Ovary (tissue), 3 donors: ENCODE results near the gene STK33.

ENCODE experiments used
- EP300 ChIP-seq: sonication (generic); formaldehyde crosslinking; IDR thresholded peaks from one replicate; pipeline ENCODE4 v1.6.1; 2017; ENCODE audit warnings: antibody characterized with exemption
- TF ChIP-seq, protein P1 (sequence below), 3 donors: fragments of 450-650 bp in 2 of 3; fragments of 200-600 bp in 1 of 3; IDR thresholded peaks; one replicate each; pipeline versions ENCODE4 v1.5.1 to v1.8.0; 2016 to 2022; ENCODE audit warnings: antibody characterized with exemption in 3 of 3, mild to moderate bottlenecking in 1 of 3
- donor health status: DM: no; HTN: no; CAD: no.

DNA sequence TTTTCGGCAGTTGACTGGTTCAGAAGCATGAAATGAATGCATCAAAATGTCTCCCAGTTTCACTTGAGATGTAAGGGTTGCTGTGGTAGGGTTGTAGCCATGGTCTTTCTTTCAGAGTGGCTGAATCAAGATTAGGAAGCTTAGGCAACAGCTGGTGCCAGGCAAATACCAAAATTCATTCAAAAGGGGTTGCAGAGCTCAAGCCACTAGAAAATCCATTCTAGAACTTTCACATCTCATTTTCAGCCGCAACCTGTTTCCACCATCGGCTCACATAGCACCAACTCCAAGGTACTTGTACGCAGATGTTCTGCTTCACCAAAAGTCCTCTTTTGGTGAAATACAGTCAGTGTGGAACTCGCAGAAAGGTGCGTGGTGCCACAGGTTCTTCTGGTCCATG is 40.5 kb upstream of the STK33 start:
- no peak for TF ChIP-seq EP300
- TF ChIP-seq, protein P1, sequence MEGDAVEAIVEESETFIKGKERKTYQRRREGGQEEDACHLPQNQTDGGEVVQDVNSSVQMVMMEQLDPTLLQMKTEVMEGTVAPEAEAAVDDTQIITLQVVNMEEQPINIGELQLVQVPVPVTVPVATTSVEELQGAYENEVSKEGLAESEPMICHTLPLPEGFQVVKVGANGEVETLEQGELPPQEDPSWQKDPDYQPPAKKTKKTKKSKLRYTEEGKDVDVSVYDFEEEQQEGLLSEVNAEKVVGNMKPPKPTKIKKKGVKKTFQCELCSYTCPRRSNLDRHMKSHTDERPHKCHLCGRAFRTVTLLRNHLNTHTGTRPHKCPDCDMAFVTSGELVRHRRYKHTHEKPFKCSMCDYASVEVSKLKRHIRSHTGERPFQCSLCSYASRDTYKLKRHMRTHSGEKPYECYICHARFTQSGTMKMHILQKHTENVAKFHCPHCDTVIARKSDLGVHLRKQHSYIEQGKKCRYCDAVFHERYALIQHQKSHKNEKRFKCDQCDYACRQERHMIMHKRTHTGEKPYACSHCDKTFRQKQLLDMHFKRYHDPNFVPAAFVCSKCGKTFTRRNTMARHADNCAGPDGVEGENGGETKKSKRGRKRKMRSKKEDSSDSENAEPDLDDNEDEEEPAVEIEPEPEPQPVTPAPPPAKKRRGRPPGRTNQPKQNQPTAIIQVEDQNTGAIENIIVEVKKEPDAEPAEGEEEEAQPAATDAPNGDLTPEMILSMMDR (IDR thresholded peaks at IDR 0.05), result no peak
